Measurements from ENCODE around the gene FUZ.

The FUZ gene

GRCh38 chr19:49851456-49852259, 38.6 kb upstream of the FUZ start:
- peak; percentile 53 for DNase-seq (ENCODE audit: low read depth, low spot score)

GRCh38 chr19:49850487-49851342, 37.6 kb upstream of the FUZ start, which contains the start of gene PTOV1:
Gene PTOV1, plus strand, starts transcription at chr19:49851159.
- DNase-seq (ENCODE audit: low read depth, low spot score) = peak; percentile 96

GRCh38 chr19:49850221-49850486, 37.1 kb upstream of the FUZ start:
- DNase-seq (ENCODE audit: low read depth, low spot score) = no peak

DNA sequence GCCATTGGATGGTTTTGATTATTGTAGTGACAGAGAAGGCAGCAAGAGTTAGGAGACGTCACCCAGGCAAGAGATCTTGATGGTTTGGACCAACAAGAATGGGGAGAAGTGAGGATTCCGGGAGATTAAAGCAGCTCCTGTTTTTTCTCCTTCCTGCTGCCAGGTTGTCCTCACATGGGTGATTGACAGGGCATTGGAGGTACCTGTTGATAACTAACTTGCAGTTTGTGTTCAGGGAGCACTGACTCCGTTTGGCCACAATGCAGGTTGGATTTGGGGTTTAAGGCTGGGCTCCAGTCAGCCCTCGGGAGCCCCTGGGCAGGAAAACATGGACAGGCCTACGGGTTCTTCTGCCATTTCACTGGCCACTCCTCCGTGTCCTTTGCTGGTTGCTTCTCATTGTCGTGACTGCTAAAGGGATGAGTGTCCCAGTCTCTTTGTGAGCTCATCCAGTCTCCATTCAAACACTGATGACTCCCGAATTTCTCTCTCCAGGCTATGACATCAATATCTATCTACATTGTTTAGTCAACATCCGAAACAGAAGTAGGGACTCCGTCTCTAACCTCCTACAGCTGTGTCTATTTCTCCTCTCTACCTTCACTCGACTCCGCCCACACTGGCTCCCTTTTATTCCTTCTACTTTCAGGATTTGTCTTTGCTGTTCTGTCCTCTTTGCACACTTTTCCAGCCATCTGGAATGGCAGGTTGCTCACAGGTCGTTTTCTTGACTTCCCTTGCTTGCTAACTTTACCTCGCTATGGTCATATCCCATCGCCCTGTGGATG, 36.5 kb upstream of the FUZ start:
- DNase-seq (ENCODE audit: low read depth, low spot score) = no peak

DNA sequence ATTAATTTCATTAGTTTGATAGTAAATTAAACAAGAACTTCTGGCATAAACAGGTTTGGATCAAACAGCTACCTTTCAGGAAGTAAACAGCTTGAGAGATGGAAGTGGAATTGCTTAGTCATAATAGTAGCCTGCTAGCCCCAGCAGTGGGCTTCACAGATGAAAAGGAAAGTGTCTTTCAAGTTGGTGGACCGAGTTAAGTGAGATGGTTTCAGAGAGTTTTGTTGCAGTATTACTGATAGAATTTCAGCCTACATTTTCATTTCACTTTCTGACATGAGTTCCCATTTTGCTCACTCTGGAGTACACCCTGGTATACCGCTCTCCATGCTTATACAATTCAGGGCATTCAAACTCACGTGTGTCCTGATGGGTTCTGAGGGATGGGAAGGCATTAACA, 35.8 kb upstream of the FUZ start:
- no peak for DNase-seq (ENCODE audit: low read depth, low spot score)

GRCh38 chr19:49847731-49848696, 34.9 kb upstream of the FUZ start:
- DNase-seq (ENCODE audit: low read depth, low spot score) = peak; percentile 89

GRCh38 chr19:49846408-49846807, 33.3 kb upstream of the FUZ start:
- DNase-seq (ENCODE audit: low read depth, low spot score) = no peak

- DNase-seq (ENCODE audit: low read depth, low spot score) = no peak
These were observed 32.3 kb upstream of the FUZ start for GRCh38 chr19:49845414-49845813.

DNA sequence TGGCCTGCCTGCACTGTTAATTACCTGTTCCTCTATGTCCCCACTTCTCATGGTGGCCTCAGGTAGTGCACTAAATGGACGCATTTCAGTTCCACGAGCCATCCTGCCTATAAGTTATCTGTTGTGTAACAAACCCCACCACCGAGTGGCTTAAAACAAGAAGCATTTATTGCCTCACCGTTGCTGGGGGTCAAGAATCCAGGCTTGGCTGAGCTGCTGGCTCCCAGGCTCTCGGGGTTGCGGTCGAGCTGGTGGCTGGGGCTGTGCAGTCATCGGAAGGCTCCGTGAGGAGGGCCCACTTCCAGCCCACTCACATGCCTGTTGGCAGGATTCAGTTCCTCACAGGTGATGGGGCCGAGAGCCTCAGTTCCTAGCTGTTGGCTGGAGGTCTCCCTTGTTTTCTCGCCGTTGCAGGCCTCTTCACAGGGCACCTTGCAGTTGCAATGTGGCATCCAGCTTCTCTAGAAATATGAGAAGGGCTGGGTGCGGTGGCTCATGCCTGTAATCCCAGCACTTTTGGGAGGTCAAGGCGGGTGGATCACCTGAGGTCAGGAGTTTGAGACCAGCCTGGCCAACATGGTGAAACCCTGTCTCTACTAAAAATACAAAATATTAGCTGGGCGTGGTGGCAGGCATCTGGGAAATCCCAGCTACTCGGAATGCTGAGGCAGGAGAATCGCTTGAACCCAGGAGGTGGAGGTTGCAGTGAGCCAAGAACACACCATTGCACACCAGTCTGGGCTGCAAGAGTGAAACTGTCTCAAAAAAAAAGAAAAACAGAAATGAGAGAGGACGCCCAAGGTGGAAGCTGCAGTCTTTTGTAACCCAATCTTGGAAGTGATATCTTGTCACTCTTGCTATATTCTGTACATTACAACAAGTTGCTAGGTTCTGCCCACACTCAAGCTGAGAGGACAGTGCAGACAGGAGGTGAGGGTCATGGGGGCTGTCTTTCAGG, 31.3 kb upstream of the FUZ start:
- DNase-seq (ENCODE audit: low read depth, low spot score) = no peak

GRCh38 chr19:49843265-49843664, 30.2 kb upstream of the FUZ start:
- no peak for DNase-seq (ENCODE audit: low read depth, low spot score)

DNA sequence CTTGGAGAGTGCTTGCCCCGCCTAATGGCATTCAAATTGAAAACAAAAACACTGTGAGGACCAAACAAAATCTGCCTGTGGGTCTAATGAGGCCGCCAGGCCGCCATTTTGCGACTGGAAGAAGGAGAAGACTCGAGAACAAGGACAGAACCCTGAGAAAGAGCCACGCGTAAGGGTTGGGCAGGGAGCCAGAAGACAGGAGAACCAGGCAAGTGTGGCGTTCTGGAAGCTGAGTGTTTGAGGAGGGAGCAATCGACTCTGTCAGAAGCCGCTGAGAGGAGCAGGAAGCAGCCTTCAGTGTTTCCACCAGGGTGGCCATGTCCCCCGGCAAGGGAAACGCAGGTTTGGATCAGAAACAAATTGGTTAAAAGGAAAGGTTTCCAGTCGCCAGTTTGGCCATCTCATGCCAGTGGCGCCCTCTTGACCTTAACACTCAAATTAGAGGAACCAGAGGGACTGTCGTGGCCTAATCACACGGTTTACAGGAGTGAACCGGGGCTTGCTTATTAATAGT, 27.7 kb upstream of the FUZ start:
- DNase-seq (ENCODE audit: low read depth, low spot score) = no peak

DNA sequence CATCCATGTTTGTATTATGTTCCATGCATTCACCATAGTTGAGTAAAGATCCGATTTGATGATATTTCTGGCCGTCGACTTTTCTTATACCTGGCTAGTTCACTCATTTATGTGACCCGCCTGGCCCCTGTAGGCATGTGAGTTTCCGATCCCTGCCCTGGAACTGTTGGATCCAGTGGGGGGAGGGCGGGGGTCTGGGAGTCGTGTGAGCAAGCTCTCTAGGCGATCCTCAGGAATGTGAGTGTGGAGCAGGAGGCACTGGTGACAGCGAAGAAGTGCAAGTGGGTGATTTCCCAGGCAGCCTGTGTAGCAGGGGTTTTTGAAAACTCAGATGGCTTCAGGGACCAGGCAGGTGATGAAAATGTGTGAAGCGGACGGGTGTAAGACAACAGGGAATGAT, 27.2 kb upstream of the FUZ start:
- DNase-seq (ENCODE audit: low read depth, low spot score) = no peak

- no peak for DNase-seq (ENCODE audit: low read depth, low spot score)
These were observed 26.6 kb upstream of the FUZ start for GRCh38 chr19:49839713-49840112.

DNA sequence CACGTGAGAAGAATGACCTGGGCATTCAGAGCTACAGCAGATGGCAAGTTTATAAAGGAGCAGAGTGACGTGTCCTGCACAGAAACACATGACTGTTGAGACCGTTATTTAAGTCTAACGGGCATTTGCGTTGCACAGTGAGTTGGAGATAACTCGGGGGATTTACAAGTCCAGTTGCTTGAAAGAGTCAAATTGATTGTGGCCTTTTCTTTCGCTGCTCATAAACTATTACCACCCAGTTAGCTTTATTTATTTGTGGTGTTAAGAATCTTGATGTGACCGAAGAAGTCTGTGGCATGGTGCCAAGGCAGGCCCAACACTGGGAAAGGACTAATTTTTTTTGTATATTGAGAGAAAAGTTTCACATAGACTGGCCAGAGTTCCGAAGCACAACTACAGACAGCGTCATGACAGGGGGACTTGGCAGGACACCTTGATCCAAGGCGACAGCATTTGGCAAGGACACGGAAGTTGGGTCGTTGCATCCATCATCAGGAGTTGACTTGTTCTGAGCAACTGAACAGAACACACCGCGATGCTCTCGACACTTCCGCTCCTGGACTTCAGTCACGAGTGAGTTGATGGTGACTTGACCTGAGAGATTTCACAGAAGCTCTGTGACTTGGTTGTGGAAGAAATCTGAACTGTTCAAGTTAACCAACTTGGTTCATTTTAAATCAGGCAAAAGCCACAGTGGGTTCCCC, 25.9 kb upstream of the FUZ start:
- no peak for DNase-seq (ENCODE audit: low read depth, low spot score)

DNA sequence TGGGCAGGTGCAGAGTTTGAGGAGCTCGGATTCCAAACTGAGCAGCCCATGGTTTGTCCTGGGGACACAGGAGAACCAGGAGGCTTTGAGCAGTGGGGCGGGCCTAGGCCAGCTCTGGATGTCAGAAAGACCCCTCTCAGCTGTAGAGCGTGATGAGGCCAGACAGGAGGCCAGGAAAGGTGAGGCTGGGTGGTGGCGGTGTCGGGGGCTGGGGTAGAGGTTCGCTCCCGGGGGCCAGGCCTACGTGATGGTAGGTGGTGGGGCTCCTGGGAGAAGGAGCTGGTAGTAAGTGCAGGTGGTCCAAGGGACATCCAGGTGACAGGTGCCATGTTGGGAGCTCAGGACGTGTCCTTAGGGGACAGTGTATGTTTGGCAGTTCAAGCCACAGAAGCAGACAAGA, 24.3 kb upstream of the FUZ start:
- no peak for DNase-seq (ENCODE audit: low read depth, low spot score)

GRCh38 chr19:49837009-49837310, 23.9 kb upstream of the FUZ start:
- DNase-seq (ENCODE audit: low read depth, low spot score) = peak; percentile 36

GRCh38 chr19:49836176-49837008, 23.3 kb upstream of the FUZ start:
- DNase-seq (ENCODE audit: low read depth, low spot score) = no peak

DNA sequence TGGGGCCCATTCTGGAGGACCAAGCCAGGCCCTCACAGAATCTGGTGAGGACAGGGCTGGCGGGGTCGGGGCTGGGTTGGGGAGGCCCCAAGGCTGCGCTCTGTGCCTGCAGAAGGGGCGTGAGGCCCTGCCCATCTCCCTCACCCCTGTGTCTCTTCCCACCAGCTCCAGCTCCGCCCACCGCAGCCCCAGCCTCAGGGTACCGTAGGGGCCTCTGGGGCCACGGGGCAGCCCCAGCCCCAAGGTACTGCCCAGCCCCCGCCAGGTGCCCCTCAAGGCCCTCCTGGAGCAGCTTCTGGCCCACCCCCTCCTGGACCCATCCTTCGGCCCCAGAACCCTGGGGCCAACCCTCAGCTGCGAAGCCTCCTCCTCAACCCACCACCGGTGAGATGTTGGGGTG, 22.5 kb upstream of the FUZ start:
- no peak for DNase-seq (ENCODE audit: low read depth, low spot score)

All from astrocyte of the hippocampus (primary cell).